ENCODE data around the gene JADE1. TPM values are rescaled to one million over a fixed set of nuclear protein-coding genes. Genes with fewer than 3 reads are reported as not detected.

JADE1 gene
- total RNA-seq, 1 experiment from 2014 or later, result 18.3 TPM

DNA sequence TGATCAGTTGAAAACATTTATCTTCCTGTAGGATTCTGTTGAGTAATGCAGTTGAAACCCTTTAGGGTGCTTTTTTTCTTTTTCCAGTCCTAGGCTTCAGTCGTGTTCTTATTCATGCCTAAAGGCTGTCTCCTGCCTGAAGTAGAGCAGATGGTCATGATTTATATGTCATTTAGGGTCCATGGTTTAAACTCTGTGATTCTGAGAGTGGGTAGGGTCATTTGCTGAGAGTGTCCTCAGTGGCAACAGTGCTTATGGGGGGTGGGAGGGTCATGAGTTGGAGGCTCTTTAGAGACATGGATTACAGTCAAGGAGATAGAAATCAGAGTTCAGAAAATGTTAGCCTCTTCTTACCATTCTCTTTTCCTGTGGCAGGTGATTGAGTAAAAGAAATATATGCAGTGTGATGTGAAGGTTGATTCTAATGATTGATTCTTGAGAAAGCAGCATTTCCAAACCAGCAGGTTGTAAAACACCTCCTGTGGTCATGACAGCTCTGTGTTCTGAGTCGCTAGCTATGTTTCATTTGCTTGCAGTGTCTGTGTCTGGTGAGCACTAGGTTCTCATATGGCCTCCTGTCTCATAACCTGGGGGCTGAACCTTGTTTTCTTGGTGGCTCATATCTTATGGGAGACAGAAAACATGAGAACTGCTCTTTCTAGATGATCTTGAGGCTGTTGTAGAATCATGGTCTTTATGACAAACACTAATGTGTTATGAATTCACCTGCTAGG, 60.4 kb downstream of the JADE1 start:
- DNase-seq (ENCODE audit: low spot score), result no peak

DNA sequence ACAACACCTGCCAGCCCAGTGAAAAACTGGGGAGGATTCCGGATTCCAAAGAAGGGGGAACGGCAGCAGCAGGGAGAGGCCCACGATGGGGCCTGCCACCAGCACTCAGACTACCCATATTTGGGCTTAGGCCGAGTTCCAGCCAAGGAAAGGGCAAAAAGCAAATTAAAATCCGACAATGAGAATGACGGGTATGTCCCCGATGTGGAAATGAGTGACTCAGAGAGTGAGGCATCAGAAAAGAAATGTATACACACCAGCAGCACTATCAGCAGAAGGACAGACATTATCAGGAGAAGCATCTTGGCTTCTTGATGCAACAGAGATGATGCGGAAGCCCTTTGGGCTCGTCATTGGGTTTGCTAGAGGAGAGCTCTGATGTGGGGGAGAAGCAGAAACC, 62.4 kb downstream of the JADE1 start:
- DNase-seq (ENCODE audit: low spot score), result no peak

DNA sequence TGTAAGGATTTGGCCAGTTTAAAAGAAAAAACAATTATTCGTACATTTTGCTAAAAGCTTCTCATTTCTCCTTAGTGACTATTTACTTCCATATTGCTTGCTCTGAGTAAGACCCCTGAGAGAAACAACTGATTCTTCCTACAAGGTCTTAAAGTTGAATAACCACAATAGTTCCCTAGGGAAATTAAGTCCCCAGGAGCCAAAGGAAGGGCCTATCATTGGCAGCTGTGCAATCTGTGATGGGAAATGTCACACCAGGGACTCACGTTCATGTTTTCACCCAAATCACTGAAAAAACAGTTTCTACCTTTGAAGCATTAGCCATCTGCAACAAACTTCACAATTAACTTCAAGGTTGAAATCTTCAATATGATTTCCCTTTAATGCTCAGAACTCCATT, 66.7 kb downstream of the JADE1 start:
- DNase-seq (ENCODE audit: low spot score), result no peak

DNA sequence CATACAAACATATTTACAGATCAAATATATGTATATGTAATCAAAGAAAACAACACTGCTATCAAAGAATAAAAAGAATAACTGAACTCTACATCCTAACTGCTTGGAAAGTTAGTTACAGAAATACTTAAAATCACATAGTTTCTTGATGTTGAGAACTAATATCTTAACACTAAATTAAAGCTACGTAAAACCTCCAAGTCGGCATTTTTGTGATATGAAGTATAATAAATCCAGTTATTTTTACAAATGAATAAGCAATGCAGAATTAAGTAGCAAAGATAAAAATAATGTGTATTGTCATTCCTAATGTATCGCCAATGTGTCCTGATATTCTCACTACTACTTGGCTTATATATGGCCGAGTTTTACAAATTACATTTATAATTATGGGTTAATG, 68.4 kb downstream of the JADE1 start:
- no peak for DNase-seq (ENCODE audit: low spot score)

DNA sequence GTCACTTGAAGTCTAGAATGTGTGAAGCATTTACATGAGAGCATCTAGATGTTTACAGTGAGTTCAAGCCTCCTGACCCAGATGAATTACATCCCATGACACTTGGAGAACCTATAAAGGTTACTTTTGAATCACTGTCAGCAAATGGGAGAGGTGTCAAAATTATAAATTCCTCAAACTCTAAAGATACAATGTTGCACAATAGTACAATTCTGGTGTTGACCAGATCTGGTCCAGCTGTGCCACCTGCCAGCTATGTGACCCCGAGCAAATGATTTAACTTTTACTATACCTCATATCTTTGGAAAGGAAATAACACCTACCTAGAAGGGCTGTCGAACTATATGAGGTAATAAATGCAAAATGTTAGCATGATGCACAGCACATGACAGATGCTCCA, 69.8 kb downstream of the JADE1 start:
- no peak for DNase-seq (ENCODE audit: low spot score)

DNA sequence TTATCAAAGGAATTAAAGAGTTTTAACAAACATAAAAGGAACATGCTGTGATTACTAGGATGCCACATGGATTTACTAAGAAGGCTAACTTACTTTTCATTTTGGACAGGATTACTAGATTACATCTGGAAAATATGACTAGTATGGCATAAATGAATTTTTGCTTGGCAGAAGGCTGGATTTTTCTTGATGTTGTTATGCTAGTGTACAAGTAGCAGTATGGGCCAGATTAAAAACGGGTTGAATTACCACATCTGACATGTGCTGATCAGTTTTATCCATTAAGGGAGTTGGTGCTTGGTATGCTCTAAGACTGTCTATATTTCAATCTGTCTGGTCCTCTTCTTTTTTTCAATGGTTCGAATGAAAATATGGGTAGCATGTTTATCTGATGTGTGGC, 70.5 kb downstream of the JADE1 start:
- no peak for DNase-seq (ENCODE audit: low spot score)

DNA sequence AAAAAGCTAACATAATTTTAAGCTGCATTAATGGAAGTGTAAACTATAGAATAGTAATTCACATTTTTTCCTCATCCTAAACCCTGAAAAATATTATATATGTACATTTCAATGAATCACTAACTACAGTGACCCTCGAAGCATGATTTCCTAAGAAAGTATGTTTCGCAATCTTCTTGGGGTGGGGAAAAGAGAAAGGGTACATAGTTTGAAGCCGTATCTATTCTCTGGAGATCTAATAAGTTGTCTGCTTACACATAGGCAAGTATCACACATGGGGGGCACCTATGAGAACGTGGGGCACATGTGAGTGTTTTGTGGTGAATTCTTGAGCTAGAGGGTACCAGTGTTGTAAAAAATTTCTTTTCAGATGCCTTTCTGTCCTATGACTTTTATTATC, 71.2 kb downstream of the JADE1 start:
- no peak for DNase-seq (ENCODE audit: low spot score)

DNA sequence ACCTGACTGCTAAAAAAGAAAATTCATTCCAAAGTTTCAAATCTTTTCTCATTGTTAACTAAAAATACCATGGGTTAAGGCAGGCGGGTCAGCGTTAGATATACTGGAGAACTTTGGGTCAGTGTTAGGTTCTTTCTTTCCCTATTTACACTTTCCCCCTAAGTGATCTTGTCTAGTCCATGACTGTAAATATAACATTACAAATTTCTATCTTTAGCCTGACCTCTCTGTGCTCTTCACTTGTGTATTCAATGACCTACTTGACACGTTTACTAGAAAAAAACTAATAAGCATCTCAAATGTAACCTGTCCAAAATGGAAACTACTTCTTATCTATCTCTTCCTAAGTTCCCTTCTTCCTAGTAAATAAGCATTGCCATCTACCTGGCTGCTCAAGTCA, 95.3 kb downstream of the JADE1 start:
- DNase-seq (ENCODE audit: low spot score), result no peak

DNA sequence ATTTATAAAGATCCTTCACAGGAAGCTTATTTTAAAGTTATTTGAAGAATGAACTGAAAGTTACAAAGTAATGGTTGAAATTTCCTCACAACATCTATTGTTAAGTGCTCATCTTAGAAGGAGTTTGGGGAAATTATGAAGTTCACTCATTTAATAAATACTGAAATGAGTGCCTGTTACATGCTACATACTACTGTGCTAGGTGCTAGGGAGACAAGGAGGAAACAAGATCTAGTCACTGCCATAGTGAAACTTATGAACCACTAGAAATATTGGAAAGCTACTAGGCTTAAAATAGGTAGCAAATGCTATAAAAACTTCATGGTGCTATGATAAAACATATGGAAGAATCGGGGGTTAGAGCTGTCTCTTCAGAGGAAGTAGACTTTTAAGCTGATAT, 97.1 kb downstream of the JADE1 start:
- DNase-seq (ENCODE audit: low spot score), result no peak

DNA sequence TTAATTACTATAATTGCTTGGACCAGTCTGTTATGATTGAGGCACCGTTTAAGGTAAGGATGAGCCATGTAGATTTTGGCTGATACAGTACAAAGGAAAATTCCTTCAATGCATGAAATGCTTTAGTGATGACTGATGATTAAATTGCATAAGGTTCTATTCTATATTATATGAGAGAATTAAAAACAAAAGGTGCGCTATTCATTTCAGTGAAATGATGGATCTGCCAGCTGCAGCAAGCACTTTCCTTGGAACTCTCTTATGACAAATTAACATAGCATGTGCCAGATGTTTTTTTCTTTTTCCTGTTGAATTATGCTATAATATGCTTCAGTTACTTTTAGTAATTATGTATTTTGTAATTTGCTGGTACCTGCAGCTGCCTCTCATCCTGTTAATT, 98.5 kb downstream of the JADE1 start:
- no peak for DNase-seq (ENCODE audit: low spot score)

DNA sequence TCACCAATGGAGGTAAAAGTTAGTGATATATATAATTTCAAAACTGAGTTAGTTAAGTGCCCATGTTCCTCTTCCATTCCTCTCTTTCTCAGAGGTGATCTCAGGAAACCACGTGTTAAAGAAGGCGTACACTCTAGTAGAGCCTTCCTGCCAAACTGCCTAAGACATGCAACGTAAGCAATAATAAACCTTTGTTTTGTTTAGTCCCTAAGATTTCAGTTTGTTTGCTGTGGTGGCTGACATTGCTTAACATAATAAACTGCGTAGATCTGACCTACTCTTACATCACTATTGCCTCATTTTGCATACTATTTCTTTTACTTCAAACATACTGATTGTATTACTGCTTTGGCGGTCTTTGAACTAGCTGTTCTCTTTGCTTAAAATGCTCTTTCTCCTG, 99.2 kb downstream of the JADE1 start:
- DNase-seq (ENCODE audit: low spot score), result no peak

DNA sequence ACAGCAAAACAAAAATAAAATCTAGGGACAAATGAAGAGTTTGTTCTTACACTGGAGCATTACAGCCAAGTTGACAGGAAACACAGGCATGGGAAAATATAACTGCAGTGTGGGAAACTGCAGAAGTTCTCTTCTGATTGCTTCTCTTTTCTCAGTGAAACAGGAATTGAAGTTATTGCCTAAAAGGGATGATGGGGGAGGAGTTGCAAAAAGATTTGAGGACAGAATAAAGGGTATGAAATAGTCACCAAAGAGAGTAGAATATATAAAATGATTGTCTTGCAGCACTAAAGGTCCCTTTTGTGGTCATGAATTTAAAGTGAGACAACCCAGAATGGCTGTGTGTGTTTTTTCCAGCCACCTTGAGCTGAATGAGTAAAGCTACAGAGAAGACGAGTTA, 103.7 kb downstream of the JADE1 start:
- no peak for DNase-seq (ENCODE audit: low spot score)

DNA sequence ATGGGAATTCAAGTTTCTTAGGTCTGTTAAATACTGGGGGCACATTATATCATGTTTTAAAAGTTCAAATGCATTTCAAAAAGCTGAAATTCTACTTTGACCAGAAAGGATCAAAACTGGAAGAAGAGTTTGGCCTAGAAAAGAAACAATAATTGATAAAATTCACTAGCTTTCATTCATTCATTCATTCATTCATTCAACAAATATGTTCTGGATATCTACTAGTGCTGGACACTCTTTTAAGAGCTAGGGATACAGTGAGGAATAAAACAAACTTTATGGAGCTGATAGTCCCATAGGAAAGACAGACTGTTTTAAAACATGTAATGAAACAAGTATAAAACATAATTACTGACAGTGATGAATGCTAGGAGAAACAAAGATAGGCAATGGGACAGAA, 106.0 kb downstream of the JADE1 start:
- DNase-seq (ENCODE audit: low spot score), result no peak

DNA sequence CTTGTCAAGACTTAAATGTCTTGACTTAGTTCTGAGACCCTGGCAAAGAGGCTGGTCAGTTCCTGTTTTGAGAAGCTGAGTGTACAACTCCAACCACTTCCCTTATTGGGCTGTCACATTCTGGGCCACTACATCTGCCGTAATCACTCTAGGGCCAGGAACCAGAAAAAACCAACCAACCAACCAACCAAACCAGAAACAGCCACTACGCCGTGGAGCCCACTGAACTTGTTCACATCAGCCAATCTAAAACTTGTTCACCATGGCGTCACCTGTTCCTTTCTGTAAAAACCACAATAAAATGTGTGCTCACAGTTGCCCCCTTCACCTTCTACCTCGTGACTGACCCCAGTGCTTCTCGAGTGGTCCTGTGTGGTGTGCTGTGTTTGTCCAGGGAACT, 107.3 kb downstream of the JADE1 start:
- DNase-seq (ENCODE audit: low spot score), result no peak

DNA sequence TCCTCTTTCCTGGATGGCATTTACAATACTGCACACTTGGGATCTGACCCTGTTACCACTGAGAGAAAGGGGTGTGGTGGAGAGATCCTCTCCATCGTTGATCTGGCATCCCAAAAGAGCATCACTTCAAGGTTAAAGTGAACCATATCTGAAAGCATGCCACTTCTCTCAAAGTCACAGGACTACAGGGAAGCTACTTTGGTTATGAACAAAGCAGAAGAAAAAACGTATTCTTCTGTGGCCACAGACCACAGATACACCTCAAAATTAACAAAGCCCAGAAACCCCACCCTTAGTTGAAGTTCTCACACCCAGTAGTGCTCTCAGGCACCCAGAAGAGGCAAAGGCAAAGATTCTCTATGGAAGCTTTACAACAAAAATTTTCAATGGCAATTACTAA, 108.3 kb downstream of the JADE1 start:
- DNase-seq (ENCODE audit: low spot score), result no peak

DNA sequence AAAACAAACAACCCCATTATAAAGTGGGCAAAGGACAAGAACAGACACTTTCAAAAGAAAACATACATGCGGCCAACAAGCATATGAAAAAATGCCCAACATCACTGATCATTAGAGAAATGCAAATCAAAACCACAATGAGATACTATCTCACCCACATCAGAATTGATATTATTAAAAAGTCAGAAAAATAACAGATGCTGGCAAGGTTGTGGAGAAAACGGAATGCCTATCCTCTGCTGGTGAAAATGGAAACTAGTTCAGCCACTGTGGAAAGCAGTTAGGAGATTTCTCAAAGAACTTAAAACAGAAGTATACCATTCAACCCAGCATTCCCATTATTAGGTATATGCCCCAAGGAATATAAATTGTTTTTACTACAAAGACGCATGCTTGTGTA, 112.5 kb downstream of the JADE1 start:
- DNase-seq (ENCODE audit: low spot score), result no peak

Data from HT-29 (cell line).